IPS-20b (cell line): ENCODE data around the gene PPL.

Source experiments
- H3K27ac ChIP-seq: one replicate; pipeline ENCODE4 v1.5.1; 2013; ENCODE audit warnings: low read length
- H3K27me3 ChIP-seq: 2 replicates; pipeline ENCODE4 v1.6.1; 2013; ENCODE audit warnings: mild to moderate bottlenecking, low read length, inconsistent platforms; ENCODE audit not compliant: insufficient read depth
- H3K36me3 ChIP-seq: 2 replicates; pipeline ENCODE4 v1.6.1; 2013; ENCODE audit warnings: low read depth, mild to moderate bottlenecking, inconsistent platforms, low read length, moderate library complexity; ENCODE audit not compliant: insufficient read depth
- H3K4me1 ChIP-seq: 2 replicates; pipeline ENCODE4 v1.6.1; 2013; ENCODE audit warnings: mild to moderate bottlenecking, control low read depth, inconsistent platforms, low read length, moderate library complexity; ENCODE audit not compliant: insufficient read depth
- H3K4me3 ChIP-seq: 2 replicates; pipeline ENCODE4 v1.5.1; 2013; ENCODE audit warnings: mild to moderate bottlenecking, low read length, inconsistent platforms
- H3K9ac ChIP-seq: 2 replicates; pipeline ENCODE4 v1.6.1; 2013; ENCODE audit warnings: low read depth, mild to moderate bottlenecking, inconsistent platforms, low read length, moderate library complexity
- H3K9me3 ChIP-seq: 2 replicates; pipeline ENCODE4 v1.6.1; 2013; ENCODE audit warnings: mild to moderate bottlenecking, low read depth, low read length, inconsistent platforms; ENCODE audit not compliant: insufficient read depth

PPL gene

DNA sequence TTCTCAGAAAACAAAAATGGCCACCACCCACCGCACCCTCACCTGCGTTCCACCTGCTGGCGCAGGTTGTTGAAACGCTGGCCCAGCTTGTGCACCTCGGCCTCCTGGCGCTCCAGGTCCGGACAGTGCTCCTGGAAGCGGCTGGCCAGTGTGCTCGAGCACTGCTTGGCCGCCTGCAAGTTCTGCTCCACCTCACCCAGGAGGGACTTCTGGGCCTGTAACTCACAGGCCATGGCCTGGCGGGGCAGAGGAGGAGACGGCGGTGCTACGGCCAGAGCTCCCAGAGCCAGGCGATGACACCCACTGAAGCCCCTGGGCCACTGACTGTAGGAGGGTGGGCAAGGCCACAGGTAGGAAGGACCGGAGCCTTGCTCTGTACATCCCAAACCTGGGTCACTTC lies 46.3 kb downstream of the PPL start:
- no peak overlapping the region for H3K4me3 ChIP-seq
- H3K9me3 ChIP-seq = no peaks in the 10 kb centered on the region; the same call in 1 of the 2 replicates
- no peak overlapping the region for H3K27ac ChIP-seq
- H3K9ac ChIP-seq = no peak overlapping the region
- H3K27me3 ChIP-seq = no peaks in the 10 kb centered on the region
- H3K4me1 ChIP-seq = no peaks in the 10 kb centered on the region
- H3K36me3 ChIP-seq = peaks cover 71% of the 10 kb centered on the region

DNA sequence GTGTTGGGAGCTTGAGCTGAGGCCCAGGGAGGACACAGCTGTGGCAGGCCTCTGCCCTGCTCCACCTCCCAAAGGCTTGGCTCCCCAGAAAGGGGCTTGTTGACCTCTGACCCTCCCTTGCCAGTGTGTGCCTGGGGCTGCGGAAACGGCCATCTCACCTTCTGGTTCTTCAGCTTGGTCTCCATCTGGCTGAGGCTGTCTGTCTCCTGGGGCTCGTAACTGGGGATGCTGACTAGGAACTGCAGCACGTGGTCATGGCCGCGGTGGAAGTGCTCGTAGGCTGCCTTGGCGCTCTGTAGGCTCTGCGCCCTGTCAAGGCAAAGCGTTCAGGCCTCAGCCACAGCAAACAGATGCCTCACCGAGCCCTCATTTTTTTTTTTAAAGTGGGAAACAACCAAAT lies 46.9 kb downstream of the PPL start:
- no peak overlapping the region for H3K4me3 ChIP-seq
- H3K9ac ChIP-seq = no peak overlapping the region
- H3K9me3 ChIP-seq = no peaks in the 10 kb centered on the region; the same call in 1 of the 2 replicates
- H3K27me3 ChIP-seq = no peaks in the 10 kb centered on the region
- no peak overlapping the region for H3K27ac ChIP-seq
- H3K4me1 ChIP-seq = no peaks in the 10 kb centered on the region
- H3K36me3 ChIP-seq = peaks cover 72% of the 10 kb centered on the region

DNA sequence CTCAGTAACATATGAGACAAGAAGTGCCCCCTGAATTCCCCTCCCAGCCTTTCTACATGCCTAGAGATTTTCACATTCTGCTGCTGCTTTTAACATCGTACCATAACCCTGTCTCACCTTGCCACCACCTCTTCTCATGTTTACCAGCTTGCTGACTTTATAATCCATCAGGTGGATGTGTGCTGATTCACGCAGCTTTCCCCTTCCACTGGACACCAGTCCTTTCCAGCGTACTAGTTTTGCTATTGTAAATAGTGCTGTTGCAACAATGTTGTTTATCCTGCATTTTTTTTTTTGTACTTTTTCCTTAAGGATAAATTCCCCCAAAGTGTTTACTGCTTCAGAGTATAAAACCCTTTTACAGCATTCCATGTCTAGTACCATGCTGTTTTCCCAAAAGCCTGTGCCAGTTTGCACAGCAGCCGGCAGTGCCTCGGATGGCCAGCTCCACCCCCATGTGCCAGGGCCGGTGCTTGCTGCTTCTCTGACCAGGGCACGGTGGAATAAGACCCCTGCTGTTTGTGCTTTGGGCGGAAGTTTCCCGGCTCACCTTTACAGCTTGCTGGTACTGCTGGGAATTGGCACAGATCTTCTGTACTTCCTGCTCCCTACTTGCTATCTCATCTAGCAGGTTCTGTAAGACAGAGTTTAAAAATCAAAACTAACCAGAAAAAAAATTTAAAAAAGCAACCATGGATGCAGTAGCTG lies 48.4 kb downstream of the PPL start:
- H3K36me3 ChIP-seq = peaks cover 84% of the 10 kb centered on the region
- H3K27ac ChIP-seq = no peak overlapping the region
- no peaks in the 10 kb centered on the region; the same call in 1 of the 2 replicates for H3K9me3 ChIP-seq
- H3K27me3 ChIP-seq = no peaks in the 10 kb centered on the region
- no peaks in the 10 kb centered on the region for H3K4me1 ChIP-seq
- no peak overlapping the region for H3K9ac ChIP-seq
- no peak overlapping the region for H3K4me3 ChIP-seq

DNA sequence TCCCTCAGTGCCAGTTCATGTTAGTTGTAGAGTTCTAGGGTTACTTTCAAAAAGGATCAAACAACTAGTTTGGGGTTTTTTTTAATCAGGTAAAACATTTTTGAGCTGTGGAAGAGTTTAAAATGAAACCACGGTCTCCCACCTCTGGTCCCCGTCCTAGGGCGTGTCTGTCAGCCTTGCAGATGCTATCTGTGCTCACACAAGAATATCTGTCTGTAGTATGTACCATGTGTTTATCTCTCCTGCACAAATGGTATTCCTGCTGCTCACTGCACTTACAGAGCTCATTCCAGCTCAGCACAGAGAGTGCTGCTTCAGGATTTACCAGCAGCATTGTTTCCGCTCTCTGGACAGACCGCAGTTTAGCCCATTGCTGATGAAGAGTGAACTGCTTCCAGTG lies 50.8 kb downstream of the PPL start:
- Histone ChIP-seq H3K4me1 (no peaks in the 10 kb centered on the region), H3K4me3 (no peak overlapping the region), H3K36me3 (peaks cover 96% of the 10 kb centered on the region), H3K9ac (no peak overlapping the region), H3K9me3 (no peaks in the 10 kb centered on the region; the same call in 1 of the 2 replicates), H3K27me3 (no peaks in the 10 kb centered on the region), H3K27ac (no peak overlapping the region)

DNA sequence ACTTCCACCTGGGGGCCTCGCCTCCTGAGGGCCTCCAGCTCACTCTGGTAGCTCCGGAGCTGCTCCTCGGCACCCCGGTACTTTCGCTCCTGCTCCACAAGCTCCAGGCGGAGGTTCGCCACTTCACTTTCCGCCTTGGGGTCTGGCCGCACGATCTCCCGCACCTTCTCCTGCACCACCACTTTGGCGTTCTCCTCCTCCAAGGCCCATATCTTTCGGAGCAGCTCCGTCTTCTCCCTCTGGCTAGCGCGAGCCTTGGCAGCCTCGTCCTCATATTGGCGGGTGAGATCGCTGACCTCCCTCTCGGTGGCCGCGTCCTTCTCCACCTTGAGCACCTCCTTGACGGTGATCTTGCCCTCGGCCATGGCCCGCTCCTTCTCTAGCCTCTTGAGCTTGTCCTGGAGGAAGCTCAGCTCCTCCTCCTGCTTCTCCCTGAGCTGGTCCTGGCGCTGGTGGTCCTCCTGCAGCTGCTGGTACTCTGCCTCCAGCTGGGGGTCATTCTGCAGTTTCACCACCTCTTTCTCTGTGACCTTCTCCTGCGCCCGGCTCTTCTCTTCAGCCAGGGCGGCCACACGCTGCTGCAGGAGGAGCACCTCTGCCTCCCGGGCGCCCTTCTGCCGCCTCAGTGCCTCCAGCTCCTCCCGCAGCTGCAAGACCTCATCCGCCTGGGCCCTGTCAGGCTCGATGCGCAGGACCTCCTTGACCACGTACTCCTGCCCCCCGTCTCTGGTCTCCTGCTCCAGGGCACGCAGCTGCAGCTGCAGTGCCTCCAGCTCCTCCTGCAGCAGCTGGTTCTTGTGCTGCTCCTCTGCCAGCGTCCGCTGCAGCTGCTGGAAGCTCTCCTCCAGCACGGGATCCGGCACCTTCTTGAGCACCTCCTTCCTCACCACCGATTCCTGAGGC lies 51.7 kb downstream of the PPL start:
- Histone ChIP-seq H3K4me3 (no peak overlapping the region), H3K27me3 (no peaks in the 10 kb centered on the region), H3K36me3 (peaks cover 96% of the 10 kb centered on the region), H3K9ac (no peak overlapping the region), H3K27ac (no peak overlapping the region), H3K4me1 (no peaks in the 10 kb centered on the region), H3K9me3 (no peaks in the 10 kb centered on the region; the same call in 1 of the 2 replicates)

DNA sequence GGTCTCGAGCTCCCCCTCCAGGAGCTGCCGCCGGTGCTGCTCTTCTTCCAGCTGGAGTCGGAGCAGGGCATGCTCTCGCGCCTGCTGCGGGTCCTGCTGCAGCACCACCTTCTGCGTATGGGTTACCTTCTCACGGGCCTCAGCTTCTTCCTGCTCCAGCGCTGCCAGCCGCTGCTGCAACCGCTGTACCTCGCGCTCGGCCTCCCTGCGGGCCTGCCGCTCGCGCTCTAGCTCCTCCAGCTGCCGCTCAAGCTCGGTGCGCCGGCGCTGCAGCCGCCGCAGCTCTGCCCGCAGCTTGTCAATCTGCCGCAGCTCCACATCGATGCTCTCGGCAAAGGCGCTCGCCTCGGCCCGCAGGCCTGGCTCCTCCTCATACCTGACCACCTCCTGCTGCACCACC lies 52.7 kb downstream of the PPL start:
- Histone ChIP-seq H3K27ac (no peak overlapping the region), H3K27me3 (no peaks in the 10 kb centered on the region), H3K9me3 (no peaks in the 10 kb centered on the region; the same call in 1 of the 2 replicates), H3K9ac (no peak overlapping the region), H3K4me1 (no peaks in the 10 kb centered on the region), H3K4me3 (no peak overlapping the region), H3K36me3 (peaks cover 97% of the 10 kb centered on the region)

DNA sequence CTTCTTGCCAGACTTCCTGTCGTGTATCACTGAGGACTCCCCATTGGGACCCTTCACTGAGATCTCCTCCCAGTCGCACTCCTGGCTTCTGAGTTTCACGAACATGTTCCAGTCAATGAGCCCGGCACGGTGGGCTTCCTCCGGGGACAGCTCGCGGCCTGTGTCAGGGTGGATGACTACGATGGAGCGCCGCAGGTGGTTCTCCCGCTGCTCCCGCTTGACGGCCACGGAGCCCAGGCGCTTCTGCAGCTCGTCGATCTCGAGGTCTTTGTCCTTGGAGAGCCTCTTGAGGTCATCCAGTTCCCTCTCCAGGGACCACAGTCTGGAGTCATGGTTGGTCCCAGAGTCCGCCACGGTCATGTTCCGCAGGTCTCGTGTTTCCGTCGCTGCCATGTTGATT lies 53.4 kb downstream of the PPL start:
- Histone ChIP-seq H3K27ac (no peak overlapping the region), H3K9ac (no peak overlapping the region), H3K4me3 (no peak overlapping the region), H3K9me3 (no peaks in the 10 kb centered on the region; the same call in 1 of the 2 replicates), H3K36me3 (peaks cover 100% of the 10 kb centered on the region), H3K4me1 (no peaks in the 10 kb centered on the region), H3K27me3 (no peaks in the 10 kb centered on the region)

DNA sequence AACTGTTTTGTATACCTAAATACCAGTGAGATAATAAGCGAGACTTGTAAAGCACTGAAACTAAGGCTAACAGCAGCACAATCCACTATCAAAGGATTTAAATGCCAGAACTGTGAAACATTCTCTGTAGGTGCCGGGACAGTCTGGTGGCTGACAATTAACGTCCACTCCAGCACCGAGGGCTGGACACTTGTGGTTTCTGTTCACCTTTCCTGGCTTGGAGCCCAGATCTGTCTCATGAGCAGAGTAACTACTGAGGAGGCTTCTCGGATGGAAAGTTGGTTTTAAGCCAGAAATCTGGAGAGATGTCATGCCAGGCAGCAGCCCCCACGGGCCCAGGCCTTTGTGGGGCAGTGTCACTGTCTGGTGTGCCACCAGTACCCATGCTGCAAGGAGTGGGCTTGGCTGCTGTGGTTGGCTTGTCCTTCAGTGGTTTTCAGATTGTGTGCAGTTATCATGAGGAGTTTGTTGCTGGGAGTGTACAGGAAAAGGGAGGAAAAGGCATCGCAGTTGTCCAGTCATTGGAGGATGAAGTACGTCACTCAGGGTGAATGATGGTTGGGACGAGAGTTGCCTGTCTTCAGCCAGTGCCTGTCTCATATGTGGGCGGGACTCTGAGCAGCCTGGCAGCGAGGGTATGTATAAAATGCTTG lies 54.2 kb downstream of the PPL start:
- Histone ChIP-seq H3K9me3 (no peaks in the 10 kb centered on the region; the same call in 1 of the 2 replicates), H3K4me1 (no peaks in the 10 kb centered on the region), H3K27me3 (no peaks in the 10 kb centered on the region), H3K9ac (no peak overlapping the region), H3K36me3 (peaks cover 100% of the 10 kb centered on the region), H3K27ac (no peak overlapping the region), H3K4me3 (no peak overlapping the region)

DNA sequence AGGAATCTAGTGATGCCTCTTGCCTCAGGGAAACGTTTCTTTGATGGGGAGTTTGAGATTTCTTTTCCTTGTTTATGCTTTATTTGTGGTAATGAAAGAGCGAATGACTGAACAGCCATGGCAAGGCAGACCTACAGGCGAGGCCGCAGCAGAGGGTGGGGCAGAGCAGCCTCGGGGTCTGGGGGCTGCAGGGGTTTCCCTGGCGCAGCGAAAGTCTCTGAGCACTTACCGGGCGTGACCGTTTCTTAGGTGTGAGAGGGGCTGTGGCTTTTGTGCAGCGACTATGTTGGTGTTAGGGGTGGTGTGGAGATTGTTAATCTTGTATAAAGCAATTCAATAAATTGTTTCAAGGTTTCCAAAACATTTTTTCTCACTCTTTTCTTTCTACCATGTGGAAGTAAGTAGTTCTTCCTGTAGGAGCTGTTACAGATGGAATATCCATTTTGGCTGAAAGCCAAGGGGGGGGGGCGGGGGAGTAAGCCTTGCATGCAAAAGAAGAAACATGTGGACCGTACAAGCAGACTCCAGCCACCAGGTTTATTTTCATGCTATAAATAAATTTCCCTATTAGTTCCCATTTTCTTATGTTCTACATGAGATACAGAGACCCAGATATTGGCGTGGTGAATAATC lies 54.8 kb downstream of the PPL start:
- H3K4me1 ChIP-seq = no peaks in the 10 kb centered on the region
- H3K9me3 ChIP-seq = no peaks in the 10 kb centered on the region; the same call in 1 of the 2 replicates
- H3K27me3 ChIP-seq = no peaks in the 10 kb centered on the region
- H3K36me3 ChIP-seq = peaks cover 100% of the 10 kb centered on the region
- no peak overlapping the region for H3K27ac ChIP-seq
- H3K4me3 ChIP-seq = no peak overlapping the region
- H3K9ac ChIP-seq = no peak overlapping the region

DNA sequence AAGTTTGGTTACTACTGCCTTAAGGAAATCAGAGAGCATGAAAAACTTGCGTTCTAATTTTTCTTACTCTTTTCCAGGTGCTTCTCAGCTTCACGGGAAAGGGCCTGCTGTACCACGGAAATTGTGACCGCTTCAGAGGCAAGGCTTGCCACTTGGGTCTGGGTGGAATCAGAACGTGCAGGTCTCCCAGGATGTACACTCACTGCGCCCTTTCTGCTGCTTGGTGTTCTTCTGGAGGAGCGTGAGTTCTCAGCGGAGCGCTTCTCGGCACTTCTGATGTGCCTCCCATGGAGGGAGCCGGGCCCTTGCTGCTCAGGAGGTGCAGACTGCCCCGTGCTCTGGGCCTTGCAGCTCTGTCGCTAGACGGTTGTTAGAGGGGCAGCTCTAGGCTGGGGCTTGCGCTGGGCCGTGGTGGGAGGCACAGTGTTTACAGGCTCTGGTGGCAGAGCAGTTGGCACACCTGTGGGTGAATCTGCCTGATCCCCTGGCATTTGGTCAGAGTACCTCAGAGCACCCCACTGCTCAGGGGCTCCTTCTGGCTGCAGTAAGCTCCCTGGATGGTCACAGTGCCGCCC lies 56.9 kb downstream of the PPL start:
- no peak overlapping the region for H3K9ac ChIP-seq
- H3K27me3 ChIP-seq = no peaks in the 10 kb centered on the region
- peaks cover 99% of the 10 kb centered on the region for H3K36me3 ChIP-seq
- H3K4me3 ChIP-seq = no peak overlapping the region
- H3K4me1 ChIP-seq = no peaks in the 10 kb centered on the region
- H3K9me3 ChIP-seq = no peaks in the 10 kb centered on the region
- no peak overlapping the region for H3K27ac ChIP-seq

DNA sequence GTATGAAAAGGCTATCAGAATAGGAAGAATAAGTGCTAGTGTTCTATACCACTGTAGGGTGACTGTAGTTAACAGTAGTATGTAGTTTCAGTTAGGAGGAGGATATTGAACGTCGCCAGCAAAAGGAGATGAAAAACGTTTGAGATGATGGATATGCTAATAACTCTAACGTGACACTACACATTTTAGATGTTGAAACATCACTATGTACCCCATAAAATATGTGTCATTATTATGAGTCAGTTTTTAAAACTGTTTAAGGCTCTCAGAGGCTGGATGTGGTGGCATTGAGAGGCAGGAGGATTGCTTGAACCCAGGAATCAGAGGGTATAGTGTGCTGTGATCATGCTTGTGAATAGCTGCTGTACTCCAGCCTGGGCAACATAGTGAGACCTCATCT lies 57.9 kb downstream of the PPL start:
- H3K36me3 ChIP-seq = peaks cover 99% of the 10 kb centered on the region
- H3K4me3 ChIP-seq = no peak overlapping the region
- H3K27ac ChIP-seq = no peak overlapping the region
- no peaks in the 10 kb centered on the region for H3K9me3 ChIP-seq
- H3K4me1 ChIP-seq = no peaks in the 10 kb centered on the region
- H3K27me3 ChIP-seq = no peaks in the 10 kb centered on the region
- no peak overlapping the region for H3K9ac ChIP-seq
